SW 1271 (cell line): Measurements from ENCODE around the gene WSB2.
"Not testable (repeated sequence)": the region's sequence is repeated elsewhere in the genome, so short reads cannot be mapped to it uniquely, and the experiment has no call there.

Source experiments
- DNase-seq, 2 experiments: peaks; one replicate each; lab custom pipeline; 2025; lab: John Stamatoyannopoulos, UW

Gene WSB2

DNA sequence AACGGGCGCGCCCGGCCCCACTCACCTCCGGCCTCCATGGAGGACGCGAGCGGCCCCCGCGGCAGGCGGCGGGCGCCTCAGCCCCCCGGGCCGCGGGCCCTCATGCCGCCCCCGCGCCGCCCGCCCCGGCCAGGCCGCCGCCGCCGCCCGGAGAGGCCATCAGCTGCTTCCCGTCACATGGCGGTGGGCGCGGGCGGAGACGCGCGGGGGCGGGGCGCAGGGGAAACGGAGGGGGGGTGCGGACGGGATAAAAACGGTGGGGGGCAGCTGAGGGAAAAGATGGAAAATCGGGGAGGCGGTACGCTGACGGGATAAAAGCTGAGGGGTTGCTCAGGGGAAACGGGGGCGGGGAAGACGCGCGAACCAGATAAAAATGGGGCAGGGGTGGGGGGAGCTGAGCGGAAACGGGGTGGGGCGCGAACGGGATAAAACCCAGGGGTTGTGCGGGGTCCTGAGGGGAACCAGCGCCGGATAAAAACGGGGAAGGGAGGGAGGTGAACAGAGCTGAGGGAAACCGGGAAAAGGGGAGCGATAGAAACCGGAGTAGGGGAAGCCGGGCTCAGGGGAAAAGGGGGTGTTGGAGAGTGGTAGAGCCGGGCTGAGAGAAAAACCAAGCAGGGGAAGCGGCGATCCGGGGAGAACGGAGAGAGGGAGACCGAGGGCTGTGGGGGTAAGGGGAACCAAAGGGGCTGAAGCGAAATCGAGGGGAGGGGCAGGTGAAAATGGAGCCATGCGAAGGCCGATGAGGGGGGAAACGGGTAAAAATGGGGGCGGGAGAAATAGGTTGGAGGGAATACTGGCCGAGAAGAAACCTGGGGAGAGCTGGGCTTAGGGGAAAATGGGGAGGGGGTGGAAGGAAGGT is at the start of gene WSB2:
WSB2 (minus strand) TSS at position 169 of the 862 bp plus-strand sequence; CDS start at position 38, 131 bp downstream.
- peak in 1 of 2 experiments; percentile 67 for DNase-seq

DNA sequence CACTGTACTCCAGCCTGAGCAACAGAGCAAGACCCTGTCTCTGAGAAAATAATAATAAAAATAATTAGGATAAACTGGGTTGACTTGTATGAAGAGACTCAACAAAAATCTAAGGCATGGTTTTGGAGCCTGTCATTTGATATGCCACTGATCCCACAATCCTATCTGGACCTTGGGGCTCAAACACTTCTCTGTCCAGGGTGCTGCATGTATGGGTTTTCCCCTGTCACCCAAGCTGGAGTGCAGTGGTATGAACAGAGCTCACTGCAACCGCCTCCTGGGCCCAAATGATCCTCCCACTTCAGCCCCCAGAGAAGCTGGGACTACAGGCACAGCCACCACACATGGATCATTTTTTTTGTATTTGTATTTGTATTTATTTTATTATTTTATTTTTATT is 48.1 kb upstream of the WSB2 start:
- no peak for DNase-seq

DNA sequence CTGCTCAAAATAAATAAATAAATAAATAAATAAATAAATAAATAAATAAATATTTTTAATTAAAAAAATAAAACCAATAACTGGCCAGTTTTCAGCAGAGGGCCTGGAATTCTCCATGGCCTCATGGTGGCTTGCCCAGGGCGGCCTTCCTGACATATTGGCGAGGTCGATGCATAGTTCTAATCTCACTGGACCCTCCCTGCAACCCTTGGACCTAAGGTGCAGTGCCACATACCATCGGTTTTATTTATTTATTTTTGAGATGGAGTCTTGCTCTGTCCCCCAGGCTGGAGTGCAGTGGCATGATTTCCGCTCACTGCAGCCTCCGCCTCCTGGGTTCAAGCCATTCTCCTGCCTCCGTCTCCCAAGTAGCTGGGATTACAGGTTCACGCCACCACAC is 46.7 kb upstream of the WSB2 start:
- DNase-seq: no peak

DNA sequence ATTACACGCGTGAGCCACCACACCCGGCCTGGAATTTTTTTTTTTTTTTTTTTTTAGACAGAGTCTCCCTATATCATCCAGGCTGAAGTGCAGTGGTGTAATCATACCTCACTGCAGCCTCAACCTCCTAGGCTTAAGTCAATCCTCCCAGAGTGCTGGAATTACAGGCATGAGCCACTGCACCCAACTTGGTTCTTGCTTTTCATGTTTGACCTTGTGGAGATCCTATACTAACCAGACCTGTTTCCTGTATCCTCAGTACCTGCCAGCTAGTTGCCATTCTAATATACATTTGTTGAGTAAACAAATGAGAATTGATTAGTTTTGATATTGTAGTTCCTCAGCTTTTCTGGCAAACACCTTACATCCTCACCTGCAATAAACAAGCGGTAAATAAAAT is 46.0 kb upstream of the WSB2 start:
- no peak for DNase-seq

DNA sequence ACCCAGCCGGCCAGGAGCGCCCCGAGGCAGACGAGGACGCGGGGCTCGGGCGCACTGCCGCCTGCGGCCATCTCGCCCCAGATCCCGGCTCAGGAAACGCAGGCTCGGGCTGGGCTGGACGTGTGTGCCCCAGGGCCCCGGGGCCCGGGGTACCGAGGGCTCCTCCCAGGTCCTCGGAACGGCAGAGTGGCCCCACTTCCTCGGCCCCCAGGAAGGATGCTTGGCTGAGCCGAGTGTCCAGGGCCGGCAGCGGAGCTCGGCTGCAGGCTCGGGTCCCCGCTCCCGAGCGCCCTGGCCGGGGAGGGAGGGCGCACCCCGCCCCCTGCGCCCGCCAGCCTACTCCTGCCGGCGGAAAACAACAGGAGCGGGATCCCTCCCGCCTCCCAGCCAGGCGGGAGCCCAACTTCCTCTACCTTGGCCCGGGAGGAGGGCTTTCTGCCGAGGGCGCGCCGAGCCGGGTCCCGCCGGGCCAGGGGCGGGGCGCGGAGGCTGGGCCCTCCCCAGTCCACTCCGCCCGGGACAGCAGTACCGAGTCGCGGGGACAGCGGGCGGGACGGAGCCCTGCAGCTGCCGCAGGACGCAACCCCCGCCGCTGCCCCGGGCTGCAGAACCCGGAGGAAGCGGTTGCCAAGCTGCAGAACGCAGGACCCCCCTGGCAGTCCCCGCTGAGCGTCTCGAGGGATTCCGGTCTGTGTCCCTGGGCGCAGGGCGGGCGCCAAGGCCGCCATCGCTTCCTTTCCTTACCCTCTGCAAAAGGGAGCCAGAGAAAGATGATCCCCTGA is 42.8 kb upstream of the WSB2 start, which contains the start of gene VSIG10:
VSIG10 (minus strand) TSS at position 411 of the 782 bp plus-strand sequence; CDS start at position 71, 340 bp downstream.
- peak; percentile 45 to 72 for DNase-seq

DNA sequence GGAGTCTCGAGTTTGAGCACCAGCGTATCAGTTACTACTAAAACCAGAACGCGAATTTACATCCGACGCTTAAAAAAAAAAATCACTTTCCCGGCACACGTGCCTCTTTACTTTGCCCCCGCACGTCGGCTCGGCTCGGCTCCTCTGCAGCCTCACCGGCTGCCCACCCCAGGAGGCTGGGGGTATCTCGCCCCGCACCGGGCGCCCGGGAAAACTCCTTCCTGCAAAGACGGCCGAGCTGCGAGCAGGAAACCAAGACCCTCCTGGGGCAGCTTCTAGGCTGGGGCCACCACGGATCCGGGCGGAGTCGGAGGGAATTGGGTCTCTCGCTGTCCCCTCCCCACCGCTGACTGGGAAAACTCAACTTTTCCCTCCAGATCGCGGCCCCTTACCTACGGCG is 42.2 kb upstream of the WSB2 start:
- DNase-seq: no peak

DNA sequence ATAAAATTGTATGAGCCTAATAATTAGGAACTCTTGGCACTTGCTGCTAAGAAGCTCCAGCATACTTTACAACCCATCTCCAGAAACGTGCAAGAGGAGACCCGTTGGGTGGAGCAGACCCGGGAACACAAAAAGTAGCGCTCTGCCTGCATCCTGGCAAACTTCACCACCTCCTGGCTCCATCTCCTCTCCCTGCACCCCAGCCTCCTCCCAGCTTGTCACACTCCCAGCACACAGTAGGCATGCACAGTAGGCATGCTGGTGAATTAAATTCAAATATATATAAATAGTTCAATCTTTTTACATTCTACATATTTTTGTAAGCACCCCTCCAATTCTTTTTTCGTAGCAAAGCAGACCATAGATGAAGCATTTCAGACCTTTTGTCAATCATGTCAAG is 41.6 kb upstream of the WSB2 start:
- no peak for DNase-seq

DNA sequence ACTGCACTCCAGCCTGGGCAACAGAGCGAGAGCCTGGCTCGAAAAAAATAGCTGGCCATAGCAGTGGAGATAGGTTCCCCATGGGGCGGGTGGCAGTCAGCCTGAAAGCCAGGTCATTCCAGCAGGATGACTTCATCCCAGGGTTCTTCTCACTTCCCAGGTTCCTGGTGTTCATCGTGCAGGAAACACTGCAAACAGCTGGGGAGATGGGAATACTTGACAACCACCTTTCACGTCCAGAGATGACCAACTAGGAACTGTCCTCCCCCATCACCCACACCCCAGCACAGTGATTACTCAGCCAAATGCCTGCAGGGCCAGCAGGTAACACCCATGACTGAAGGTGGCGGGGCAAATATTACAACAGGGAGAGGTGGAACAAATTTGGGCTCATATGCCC is 41.1 kb upstream of the WSB2 start:
- no peak for DNase-seq

DNA sequence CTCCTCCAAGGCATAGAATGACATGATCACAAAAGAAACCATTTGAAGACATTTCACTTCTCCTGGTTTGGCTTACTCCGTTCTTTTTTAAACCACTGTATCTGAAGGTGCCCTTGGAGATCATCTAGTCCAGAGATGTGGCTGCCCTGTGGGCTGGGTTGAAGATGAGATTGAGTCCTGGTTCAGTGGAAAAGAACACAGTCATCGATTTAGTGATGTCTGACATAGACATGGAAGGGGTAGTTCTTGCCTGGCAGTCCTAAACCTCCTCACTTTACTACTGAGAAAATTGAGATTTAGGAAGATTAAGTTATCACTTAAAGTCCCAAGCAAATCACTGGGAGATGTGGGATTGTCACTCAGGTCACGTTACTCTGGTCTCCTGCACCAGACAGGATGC is 40.1 kb upstream of the WSB2 start:
- no peak for DNase-seq

DNA sequence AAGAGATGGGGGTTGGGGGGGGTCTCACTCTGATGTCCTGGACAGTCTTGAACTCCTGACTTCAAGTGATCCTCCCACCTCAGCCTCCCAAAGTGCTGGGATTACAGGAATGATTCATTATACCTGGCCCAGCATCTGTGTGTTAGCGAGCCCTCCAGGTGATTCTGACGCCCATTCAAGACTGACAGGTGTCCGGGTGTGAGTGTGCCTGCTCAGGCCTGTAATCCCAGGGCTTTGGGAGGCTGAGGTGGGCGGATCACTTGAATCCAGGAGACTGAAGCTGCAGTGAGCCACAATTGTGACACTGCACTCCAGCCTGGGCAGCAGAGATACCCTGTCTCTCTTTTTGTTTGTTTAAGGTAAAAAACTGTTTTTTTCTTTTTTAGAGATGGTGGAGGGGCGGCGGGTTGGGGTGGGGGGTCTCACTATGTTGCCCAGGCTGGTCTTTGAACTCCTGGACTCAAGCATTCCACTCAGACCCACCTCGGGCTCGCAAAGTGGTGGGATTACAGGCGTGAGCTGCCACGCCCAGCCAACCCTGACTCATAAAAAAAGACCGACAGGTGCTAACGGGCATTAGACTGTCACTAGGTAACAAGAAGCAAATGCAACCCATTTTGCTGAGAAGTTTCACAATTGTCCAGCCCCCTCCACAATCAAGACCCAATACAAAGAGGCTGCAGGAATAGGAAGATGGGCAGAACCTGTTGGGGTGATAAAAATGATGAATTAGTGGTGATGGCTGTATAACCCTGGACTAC is 38.1 kb upstream of the WSB2 start:
- DNase-seq: no peak

DNA sequence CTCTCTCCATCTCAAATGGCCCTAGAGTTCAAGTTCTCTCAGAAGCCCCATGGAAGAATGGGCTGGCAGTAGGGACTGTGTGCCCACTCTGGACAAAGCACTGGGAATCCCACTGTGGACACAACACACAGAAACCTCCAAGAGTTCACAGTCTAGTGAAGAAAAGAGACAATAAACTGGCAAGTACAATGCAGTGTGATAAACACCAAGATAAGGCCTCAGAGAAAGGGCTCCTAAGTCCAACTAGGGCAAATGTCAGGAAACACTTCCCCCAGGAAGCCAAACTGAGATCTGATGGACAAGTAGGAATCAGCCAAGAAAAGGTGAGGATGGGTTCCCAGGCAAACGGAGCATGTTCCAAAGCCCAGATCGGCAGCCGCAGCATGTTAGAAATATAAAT is 37.4 kb upstream of the WSB2 start:
- DNase-seq: no peak

DNA sequence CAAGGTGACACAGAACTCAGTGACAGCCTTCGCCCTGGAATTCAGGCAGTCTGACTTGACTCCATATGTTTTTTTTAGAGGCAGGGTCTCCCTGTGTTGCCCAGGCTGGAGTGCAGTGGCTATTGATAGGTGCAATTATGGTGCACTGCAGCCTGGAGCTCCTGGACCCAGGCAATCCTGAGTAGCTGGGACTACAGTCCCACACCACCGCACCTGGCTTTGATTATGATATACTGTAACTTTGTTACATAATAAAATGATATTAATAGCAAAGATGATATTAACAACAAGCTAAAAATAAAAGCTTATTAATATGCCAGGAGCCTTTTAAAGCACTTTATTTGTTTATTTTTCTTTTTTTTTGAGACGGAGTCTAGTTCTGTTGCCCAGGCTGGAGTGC is 33.1 kb upstream of the WSB2 start:
- DNase-seq: no peak

DNA sequence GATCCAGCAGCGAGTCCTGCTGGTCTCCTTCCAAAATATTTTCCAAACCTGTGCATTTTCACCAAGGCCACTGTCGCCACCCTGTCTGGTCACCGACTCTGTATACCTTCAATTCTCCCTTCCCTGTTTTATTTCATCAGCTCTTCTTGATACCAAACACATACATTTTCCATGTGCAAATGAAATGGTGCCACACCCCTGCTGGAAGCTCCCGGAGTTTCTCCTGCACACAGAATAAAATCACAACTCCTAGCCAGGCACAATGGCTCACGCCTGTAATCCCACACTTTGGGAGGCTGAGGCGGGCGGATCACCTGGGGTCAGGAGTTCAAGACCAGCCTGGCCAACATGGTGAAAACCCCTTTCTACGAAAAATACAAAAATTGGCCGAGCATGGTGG is 28.8 kb upstream of the WSB2 start:
- DNase-seq: no peak

DNA sequence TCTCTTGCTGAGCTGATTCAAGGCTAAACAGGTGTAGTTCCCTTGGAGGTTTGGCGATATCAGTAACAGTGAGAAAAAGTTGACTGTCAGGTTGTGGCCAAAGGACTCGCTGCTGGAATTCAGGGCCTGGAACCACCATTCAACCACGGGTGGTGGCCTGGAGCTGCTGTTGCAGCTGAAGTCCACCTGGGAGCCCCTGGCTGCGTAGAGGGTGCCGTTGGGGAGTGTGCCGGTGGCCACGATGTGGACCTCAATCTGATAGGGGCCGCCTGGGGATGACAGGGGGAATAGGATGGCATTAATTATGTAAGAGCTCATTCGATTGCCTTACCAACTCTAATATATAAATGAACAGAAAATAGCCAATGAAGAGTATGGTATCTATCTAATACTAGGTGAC is 21.2 kb upstream of the WSB2 start:
- DNase-seq: no peak

DNA sequence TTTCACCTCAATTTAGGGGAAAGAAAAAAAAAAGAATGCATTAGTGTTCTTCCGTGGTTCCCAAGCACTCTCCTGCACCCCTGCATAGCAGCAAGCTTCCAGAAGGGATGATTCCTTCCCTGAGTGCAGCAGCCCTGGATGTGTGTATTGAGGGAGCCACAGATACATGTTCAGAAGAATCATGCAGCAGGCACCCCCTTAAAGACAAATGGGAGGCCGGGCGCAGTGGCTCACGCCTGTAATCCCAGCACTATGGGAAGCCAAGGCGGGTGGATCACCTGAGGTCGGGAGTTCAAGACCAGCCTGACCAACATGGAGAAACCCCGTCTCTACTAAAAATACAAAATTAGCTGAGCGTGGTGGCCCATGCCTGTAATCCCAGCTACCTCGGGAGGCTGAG is 20.5 kb upstream of the WSB2 start:
- DNase-seq: not testable (repeated sequence)

DNA sequence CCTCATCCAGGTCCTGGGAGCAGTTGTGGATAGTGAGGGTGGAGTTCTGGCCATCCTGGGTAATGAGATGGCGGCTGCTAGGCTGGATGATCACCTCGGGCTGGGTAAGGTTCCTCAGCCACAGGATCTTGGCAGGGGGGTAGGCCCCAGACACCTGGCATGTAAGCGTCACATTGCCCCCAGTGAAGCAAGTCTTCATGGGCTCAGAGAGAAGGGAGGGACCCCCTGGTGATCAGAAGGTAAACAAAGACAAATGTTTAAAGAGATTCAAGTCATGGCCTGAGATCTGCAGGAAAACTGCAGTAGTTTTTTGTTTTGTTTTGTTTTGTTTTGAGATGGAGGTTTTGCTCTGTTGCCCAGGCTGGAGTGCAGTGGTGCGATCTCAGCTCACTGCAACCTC is 12.8 kb upstream of the WSB2 start:
- no peak for DNase-seq

DNA sequence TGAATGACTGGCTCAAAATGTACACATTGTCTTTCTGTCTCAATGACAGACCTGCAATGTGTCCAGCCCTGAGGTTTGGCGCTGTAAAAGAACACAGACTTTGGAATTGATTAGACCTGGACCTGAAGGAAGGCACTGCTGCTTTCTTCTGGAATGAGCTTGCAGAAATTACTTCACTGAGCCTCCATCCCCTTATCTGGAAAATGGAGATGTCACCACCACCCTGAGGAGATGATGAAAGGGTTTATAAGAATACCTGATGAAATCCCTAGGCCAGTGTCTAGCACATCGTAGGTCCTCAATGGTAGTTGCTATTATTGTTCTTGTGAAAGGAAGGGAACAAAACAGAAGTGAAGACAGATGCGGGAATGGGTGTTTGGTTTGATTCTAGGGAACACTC is 9.7 kb upstream of the WSB2 start:
- no peak for DNase-seq

DNA sequence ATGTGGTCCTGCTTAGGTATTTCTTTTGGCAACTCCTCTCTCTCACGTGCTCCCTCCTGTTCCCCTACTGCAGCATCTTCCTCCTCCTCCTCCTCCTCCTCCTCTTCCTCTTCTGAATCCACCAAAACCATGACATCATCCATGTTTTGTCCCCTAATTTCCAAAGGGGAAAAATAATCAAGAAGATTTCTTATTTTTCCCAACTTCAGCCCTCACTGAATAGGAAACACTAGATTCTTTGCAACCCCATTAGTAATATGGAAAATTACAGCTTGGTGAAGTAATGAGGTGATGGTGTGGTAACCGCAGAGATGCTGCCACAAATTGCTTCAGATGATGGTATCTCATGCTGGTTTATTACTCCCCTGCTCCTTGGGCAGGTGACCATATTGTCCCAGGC is 7.5 kb upstream of the WSB2 start:
- no peak for DNase-seq

DNA sequence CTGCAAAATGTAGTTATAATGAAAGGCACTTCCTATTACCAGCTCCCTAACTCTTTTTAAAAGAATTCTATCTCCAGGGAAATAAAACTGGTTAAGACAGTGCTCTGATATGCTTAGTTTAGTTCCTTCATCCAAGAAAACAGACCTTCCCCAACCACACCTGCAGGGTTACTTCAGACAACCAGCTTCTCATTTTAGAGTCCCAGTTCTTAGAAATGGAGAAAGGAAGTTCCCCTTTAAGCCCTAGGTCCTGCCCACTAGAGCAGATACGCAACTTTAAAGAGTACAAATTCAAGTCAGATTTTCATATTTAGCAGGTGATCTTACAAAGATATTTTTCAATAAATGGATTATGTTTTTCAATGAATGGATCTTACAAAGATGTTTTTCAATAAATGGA is 4.4 kb upstream of the WSB2 start:
- no peak for DNase-seq

DNA sequence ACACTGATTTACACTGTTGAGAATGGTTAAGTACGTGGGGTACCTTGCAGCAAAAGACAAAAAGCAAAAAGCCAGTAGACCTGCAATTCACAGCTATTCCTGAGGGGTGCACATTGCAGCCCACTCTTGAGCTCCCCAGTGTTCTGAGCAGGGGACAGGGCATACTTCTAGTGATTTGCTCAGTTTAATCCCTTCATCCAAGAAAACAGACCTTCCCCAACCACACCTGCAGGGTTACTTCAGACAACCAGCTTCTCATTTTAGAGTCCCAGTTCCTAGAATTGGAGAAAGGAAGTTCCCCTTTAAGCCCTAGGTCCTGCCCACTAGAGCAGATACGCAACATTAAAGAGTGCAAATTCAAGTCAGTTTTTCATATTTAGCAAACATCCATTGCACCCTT is 3.6 kb upstream of the WSB2 start:
- no peak for DNase-seq

DNA sequence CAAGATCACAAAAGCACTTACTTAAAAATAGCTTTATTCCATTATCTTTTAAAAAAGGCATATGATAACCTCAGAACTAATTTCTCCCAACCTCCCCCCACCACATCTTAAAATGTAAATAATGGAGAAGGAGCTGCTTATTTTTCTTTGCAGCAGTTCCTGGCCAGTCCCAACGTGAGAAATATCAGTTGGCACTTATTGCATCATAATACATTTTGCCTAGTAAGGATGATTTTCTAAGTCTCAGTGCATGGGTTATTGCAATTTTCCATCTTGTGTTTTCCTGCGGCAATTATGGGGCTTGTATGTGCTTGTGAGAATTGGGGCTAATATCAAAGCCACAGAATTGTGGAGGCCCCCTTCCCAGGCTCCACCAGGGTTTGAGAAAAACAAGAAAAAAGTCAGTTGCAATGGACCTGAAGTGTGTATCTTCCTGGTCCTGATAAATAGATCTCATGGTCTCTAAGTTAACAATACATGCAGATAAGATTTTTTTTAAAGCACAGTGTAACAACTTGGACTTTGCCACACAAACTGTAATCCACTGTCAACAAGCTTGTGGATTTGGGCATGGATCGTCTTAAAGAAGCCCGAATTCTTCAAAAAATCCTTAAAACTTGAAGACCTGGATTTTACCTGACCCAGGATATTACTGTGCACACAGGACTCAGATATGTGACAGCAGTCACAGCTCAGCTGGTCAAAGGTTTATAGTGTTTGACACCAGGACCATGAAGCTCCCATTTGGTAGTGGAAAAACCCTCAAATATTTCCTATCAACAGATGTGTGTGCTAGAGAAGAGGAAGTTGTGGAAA is 2.8 kb upstream of the WSB2 start:
- DNase-seq: no peak
